Gastroesophageal sphincter (tissue), 4 donors: ENCODE data around the gene PPP2R3B. TPM values are rescaled to one million over a fixed set of nuclear protein-coding genes. Genes with fewer than 3 reads are reported as not detected.

ENCODE experiments used
- ATAC-seq: fragments of 150-250 bp; one replicate; pipeline ENCODE4 v1.9.1; 2016; ENCODE audit warnings: mild to moderate bottlenecking, moderate library complexity
- H3K27ac ChIP-seq, 4 donors: fragments of 200-600 bp; sonication (generic) in 3 of 4; 1 replicate in 3 of 4; 2 replicates in 1 of 4; pipeline ENCODE4 v1.5.1; 2016 to 2019
- H3K27me3 ChIP-seq: fragments of 200-600 bp; sonication (generic); one replicate; pipeline ENCODE4 v1.5.1; 2019
- H3K36me3 ChIP-seq, 2 donors: fragments of 200-600 bp; sonication (generic); one replicate each; pipeline ENCODE4 v1.5.1; 2019; ENCODE audit warnings: control low read depth in 1 of 2
- H3K4me1 ChIP-seq, 3 donors: fragments of 200-600 bp; sonication (generic); 1 replicate in 2 of 3; 2 replicates in 1 of 3; pipeline ENCODE4 v1.5.1; 2016 to 2019; ENCODE audit warnings: control low read depth in 2 of 3
- H3K4me3 ChIP-seq, 2 donors: fragments of 200-600 bp; sonication (generic); one replicate each; pipeline ENCODE4 v1.5.1; 2019; ENCODE audit warnings: mild to moderate bottlenecking in 1 of 2, moderate library complexity in 1 of 2
- H3K9me3 ChIP-seq, 3 donors: fragments of 200-600 bp; sonication (generic); one replicate each; pipeline ENCODE4 v1.5.1; 2017 to 2019; ENCODE audit warnings: control low read depth in 2 of 3
- EP300 ChIP-seq: sonication (generic); formaldehyde crosslinking; IDR thresholded peaks from one replicate; pipeline ENCODE4 v1.6.1; 2017; ENCODE audit warnings: antibody characterized with exemption, mild to moderate bottlenecking
- POLR2A ChIP-seq, 2 donors: fragments of 450-650 bp; IDR thresholded peaks; one replicate each; pipeline ENCODE4 v1.6.1; 2017; ENCODE audit warnings: antibody characterized with exemption in 2 of 2, mild to moderate bottlenecking in 2 of 2, moderate library complexity in 1 of 2
- POLR2AphosphoS5 ChIP-seq: sonication (generic); formaldehyde crosslinking; IDR thresholded peaks from one replicate; pipeline ENCODE4 v1.6.1; 2017; ENCODE audit warnings: antibody characterized with exemption
- WGBS, 2 donors: methylation state at CpG; one replicate each; pipeline ENCODE4 v1.1.5; 2018; ENCODE audit warnings: low coverage in 1 of 2; 5-methylcytosine and 5-hydroxymethylcytosine counted together
- total RNA-seq, 4 donors: library from RNA; depleted of rRNA; stranded (reverse); fragments of >200 nt; gene quantifications; one replicate each; pipeline ENCODE4 v1.1.0, GENCODE V29; 2016
- TF ChIP-seq, protein P1 (sequence below), 4 experiments: fragments of 200-600 bp in 2 of 4; fragments of 450-650 bp in 2 of 4; sonication (generic) in 1 of 4; IDR thresholded peaks; one replicate each; pipeline ENCODE4 v1.5.1; 2017 to 2019; ENCODE audit warnings: antibody characterized with exemption in 4 of 4, mild to moderate bottlenecking in 2 of 4, moderate library complexity in 2 of 4

The PPP2R3B gene
- total RNA-seq, 4 donors from 2014 or later = 3.8 to 6.5 (median 5.1) TPM

DNA sequence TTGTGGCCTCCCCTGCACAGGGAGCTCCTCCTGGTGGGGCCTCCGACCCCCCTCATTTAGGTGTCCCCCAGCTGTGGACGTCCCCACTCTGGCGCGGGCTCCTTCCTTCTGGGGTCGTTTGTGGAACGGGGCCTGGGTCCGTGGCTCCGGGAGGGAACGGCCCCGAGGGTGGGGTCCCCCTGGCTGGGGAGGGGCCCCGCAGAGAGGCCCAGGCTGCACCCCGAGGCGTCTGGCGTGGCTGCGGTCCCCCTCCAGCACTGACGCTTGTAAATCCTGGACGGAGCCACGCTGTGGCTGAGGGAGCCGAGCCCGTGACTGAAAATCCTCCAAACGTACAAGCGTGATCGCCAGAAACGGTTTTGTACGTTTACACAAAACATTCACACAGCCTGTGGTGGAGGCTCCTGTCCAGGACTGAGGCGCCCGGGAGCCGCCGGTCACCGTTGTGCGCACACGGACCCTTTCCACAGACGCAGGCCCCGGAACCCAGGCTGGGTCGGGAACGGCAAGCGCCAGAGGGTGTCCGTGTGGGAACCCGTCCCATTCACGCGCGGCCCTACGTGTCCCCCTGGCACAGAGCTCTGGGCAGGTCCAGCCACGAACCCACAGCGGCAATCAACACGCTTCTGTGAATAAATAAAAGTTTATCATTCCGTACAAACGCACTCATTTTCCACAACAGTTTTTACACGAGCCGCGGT, 52.9 kb downstream of the PPP2R3B start:
- no peak for ATAC-seq
- H3K9me3 ChIP-seq = no peaks in the 10 kb centered on the region
- TF ChIP-seq POLR2AphosphoS5 (no peak), POLR2A (IDR thresholded peaks at IDR 0.05) (no peak), EP300 (no peak)
- TF ChIP-seq, protein P1, sequence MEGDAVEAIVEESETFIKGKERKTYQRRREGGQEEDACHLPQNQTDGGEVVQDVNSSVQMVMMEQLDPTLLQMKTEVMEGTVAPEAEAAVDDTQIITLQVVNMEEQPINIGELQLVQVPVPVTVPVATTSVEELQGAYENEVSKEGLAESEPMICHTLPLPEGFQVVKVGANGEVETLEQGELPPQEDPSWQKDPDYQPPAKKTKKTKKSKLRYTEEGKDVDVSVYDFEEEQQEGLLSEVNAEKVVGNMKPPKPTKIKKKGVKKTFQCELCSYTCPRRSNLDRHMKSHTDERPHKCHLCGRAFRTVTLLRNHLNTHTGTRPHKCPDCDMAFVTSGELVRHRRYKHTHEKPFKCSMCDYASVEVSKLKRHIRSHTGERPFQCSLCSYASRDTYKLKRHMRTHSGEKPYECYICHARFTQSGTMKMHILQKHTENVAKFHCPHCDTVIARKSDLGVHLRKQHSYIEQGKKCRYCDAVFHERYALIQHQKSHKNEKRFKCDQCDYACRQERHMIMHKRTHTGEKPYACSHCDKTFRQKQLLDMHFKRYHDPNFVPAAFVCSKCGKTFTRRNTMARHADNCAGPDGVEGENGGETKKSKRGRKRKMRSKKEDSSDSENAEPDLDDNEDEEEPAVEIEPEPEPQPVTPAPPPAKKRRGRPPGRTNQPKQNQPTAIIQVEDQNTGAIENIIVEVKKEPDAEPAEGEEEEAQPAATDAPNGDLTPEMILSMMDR (IDR thresholded peaks at IDR 0.05) = no peak
- H3K27ac ChIP-seq = no peak overlapping the region
- H3K36me3 ChIP-seq = peaks cover 0 to 44% of the 10 kb centered on the region in 2 donors
- 95% methylated on average over 3 of the region's 51 CpGs; no CpG with 5 or more reads in 1 of the 2 donors for WGBS, 2 donors
- H3K4me1 ChIP-seq = peaks cover 0 to 16% (median 4%) of the 10 kb centered on the region in 3 donors
- H3K4me3 ChIP-seq = no peak overlapping the region
- H3K27me3 ChIP-seq = peaks cover 32% of the 10 kb centered on the region

DNA sequence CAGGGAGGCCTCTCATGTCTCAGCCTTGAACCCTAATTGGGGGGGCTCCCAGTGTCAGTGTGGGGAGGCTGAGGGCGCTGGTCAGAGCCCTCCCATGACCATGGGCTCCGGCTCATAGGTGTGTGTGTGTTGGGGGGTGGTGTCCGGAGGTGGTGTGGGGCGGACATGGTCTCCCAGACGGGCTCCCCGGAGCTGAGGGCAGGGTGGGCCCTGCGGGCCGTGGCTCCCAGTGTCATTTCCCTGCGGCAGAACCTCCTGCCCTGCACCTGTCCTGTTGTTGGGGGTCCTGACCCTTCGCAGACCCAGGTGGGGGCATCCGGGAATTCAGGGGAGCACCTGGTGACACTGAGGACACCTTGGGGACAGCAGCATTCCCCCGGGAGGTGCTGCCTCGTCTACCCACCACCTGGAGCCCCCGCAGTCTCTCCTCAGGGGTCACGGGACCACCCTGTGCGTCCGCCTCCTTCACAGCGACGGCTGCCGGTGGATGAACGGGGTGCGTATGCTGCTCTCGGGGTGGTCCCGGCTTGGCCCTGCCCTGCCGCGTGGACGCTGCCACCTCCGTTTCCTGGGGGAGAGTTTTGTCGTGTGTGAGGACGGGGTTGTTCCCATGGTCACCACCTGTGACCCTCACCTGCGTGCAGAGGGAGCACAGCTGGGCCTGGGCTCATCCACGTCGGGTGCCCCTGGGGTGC, 53.6 kb downstream of the PPP2R3B start:
- Histone ChIP-seq H3K4me3 (no peak overlapping the region), H3K36me3 (peaks cover 0 to 37% of the 10 kb centered on the region in 2 donors), H3K4me1 (peaks cover 0 to 16% (median 4%) of the 10 kb centered on the region in 3 donors), H3K27me3 (peaks cover 32% of the 10 kb centered on the region), H3K9me3 (no peaks in the 10 kb centered on the region), H3K27ac (no peak overlapping the region)
- TF ChIP-seq, protein P1 (IDR thresholded peaks at IDR 0.05) = no peak
- TF ChIP-seq EP300 (no peak), POLR2A (IDR thresholded peaks at IDR 0.05) (no peak)
- no CpG with 5 or more reads among the region's 33 CpGs for WGBS, 2 donors
- no peak for ATAC-seq

GRCh38 chrX:332496-332860, 54.2 kb downstream of the PPP2R3B start:
- peaks cover 36% of the 10 kb centered on the region for H3K27me3 ChIP-seq
- H3K9me3 ChIP-seq = no peaks in the 10 kb centered on the region
- WGBS, 2 donors = no CpG with 5 or more reads among the region's 23 CpGs
- H3K27ac ChIP-seq = no peak overlapping the region
- TF ChIP-seq, protein P1 (IDR thresholded peaks at IDR 0.05) = no peak
- TF ChIP-seq POLR2AphosphoS5 (no peak), EP300 (no peak), POLR2A (IDR thresholded peaks at IDR 0.05) (no peak)
- no peak overlapping the region for H3K4me3 ChIP-seq
- no peak for ATAC-seq
- peaks cover 0 to 35% of the 10 kb centered on the region in 2 donors for H3K36me3 ChIP-seq
- peaks cover 0 to 16% (median 4%) of the 10 kb centered on the region in 3 donors for H3K4me1 ChIP-seq

GRCh38 chrX:331825-332495, 54.7 kb downstream of the PPP2R3B start:
- peaks cover 0 to 16% (median 4%) of the 10 kb centered on the region in 3 donors for H3K4me1 ChIP-seq
- TF ChIP-seq, protein P1 (IDR thresholded peaks at IDR 0.05) = no peak
- TF ChIP-seq EP300 = no peak
- TF ChIP-seq POLR2A (IDR thresholded peaks at IDR 0.05) = no peak
- no peak for TF ChIP-seq POLR2AphosphoS5
- H3K27ac ChIP-seq = no peak overlapping the region
- whole genome bisulfite sequencing, 2 donors = 25 to 46% methylated on average over 6 to 12 of the region's 35 CpGs
- ATAC-seq = no peak
- H3K27me3 ChIP-seq = peaks cover 41% of the 10 kb centered on the region
- peaks cover 0 to 30% of the 10 kb centered on the region in 2 donors for H3K36me3 ChIP-seq
- peak overlapping the region in 1 of 2 donors; percentile 35 for H3K4me3 ChIP-seq
- H3K9me3 ChIP-seq = no peaks in the 10 kb centered on the region
